Neuronal stem cell (in vitro differentiated cells): ENCODE results near the gene WDR4.
"Not testable (repeated sequence)": the region's sequence is repeated elsewhere in the genome, so short reads cannot be mapped to it uniquely, and the experiment has no call there.

Experiments used
- DNase-seq: peaks from one replicate; pipeline ENCODE4 v3.0.0-alpha.2; 2013; ENCODE audit warnings: low spot score
- H2AFZ ChIP-seq: one replicate; pipeline ENCODE4 v1.6.1; 2013; ENCODE audit warnings: mild to moderate bottlenecking, low read length, inconsistent platforms
- H2AK5ac ChIP-seq: 2 replicates; pipeline ENCODE4 v1.6.1; 2013; ENCODE audit warnings: low read depth, mild to moderate bottlenecking, inconsistent platforms, low read length, moderate library complexity, mixed read lengths
- H2BK120ac ChIP-seq: 2 replicates; pipeline ENCODE4 v1.6.1; 2013; ENCODE audit warnings: low read depth, mild to moderate bottlenecking, inconsistent platforms, low read length, moderate library complexity, mixed read lengths
- H2BK12ac ChIP-seq: one replicate; pipeline ENCODE4 v1.6.1; 2013; ENCODE audit warnings: low read length, inconsistent platforms
- H2BK15ac ChIP-seq: 2 replicates; pipeline ENCODE4 v1.6.1; 2013; ENCODE audit warnings: mild to moderate bottlenecking, low read length, inconsistent platforms, mixed read lengths
- H2BK5ac ChIP-seq: one replicate; pipeline ENCODE4 v1.6.1; 2013; ENCODE audit warnings: inconsistent platforms, mild to moderate bottlenecking, low read length, moderate library complexity
- H3K14ac ChIP-seq: one replicate; pipeline ENCODE4 v1.6.1; 2013; ENCODE audit warnings: low read length, inconsistent platforms
- H3K18ac ChIP-seq: 2 replicates; pipeline ENCODE4 v1.6.1; 2013; ENCODE audit warnings: low read length, inconsistent platforms
- H3K23ac ChIP-seq: 2 replicates; pipeline ENCODE4 v1.6.1; 2013; ENCODE audit warnings: low read depth, mild to moderate bottlenecking, mixed read lengths, low read length, inconsistent platforms; ENCODE audit not compliant: poor library complexity
- H3K27ac ChIP-seq: replicated peaks from 3 replicates; pipeline ENCODE4 v1.5.1; 2013; ENCODE audit warnings: low read length, inconsistent platforms
- H3K27me3 ChIP-seq, 3 experiments: 2 replicates each; pipeline ENCODE4 v1.6.1; 2013; ENCODE audit warnings: low read length in 3 of 3, mild to moderate bottlenecking in 2 of 3, inconsistent platforms in 1 of 3, low read depth in 1 of 3, mixed read lengths in 1 of 3, moderate library complexity in 1 of 3; ENCODE audit not compliant: control insufficient read depth in 3 of 3, insufficient read depth in 3 of 3
- H3K36me3 ChIP-seq, 2 donors: replicated peaks in 1 of 2; 2 replicates each; pipeline ENCODE4 v1.6.1; 2013; ENCODE audit warnings: low read length in 2 of 2; ENCODE audit not compliant: control insufficient read depth in 2 of 2, insufficient read depth in 2 of 2
- H3K4ac ChIP-seq: 2 replicates; pipeline ENCODE4 v1.6.1; 2013; ENCODE audit warnings: inconsistent platforms, mild to moderate bottlenecking, low read length, moderate library complexity
- H3K4me1 ChIP-seq, 2 donors: 1 replicate in 1 of 2; 2 replicates in 1 of 2; pipeline ENCODE4 v1.6.1; 2013; ENCODE audit warnings: low read length in 2 of 2, low read depth in 1 of 2; ENCODE audit not compliant: control insufficient read depth in 2 of 2, insufficient read depth in 1 of 2
- H3K4me2 ChIP-seq: one replicate; pipeline ENCODE4 v1.6.1; 2013; ENCODE audit warnings: mild to moderate bottlenecking, low read length, inconsistent platforms; ENCODE audit not compliant: insufficient read depth, poor library complexity, severe bottlenecking
- H3K4me3 ChIP-seq, 2 donors: 2 replicates each; pipeline ENCODE4 v1.5.1; 2013; ENCODE audit warnings: low read length in 2 of 2, mild to moderate bottlenecking in 2 of 2, inconsistent platforms in 1 of 2, moderate library complexity in 1 of 2
- H3K79me1 ChIP-seq: one replicate; pipeline ENCODE4 v1.6.1; 2013; ENCODE audit warnings: low read depth, mild to moderate bottlenecking, inconsistent platforms, low read length, moderate library complexity
- H3K9ac ChIP-seq: one replicate; pipeline ENCODE4 v1.6.1; 2013; ENCODE audit warnings: mild to moderate bottlenecking, low read depth, low read length, inconsistent platforms; ENCODE audit not compliant: poor library complexity
- H3K9me3 ChIP-seq, 2 donors: replicated peaks in 1 of 2; 2 replicates each; pipeline versions ENCODE3 to v1.6.1; 2013; ENCODE audit warnings: low read length in 2 of 2, mild to moderate bottlenecking in 2 of 2, inconsistent platforms in 1 of 2, low read depth in 1 of 2, mixed read lengths in 1 of 2, moderate library complexity in 1 of 2; ENCODE audit not compliant: control insufficient read depth in 2 of 2, insufficient read depth in 1 of 2
- H4K8ac ChIP-seq: one replicate; pipeline ENCODE4 v1.6.1; 2013; ENCODE audit warnings: low read depth, mild to moderate bottlenecking, inconsistent platforms, low read length, moderate library complexity
- H4K91ac ChIP-seq: one replicate; pipeline ENCODE4 v1.6.1; 2013; ENCODE audit warnings: low read length, low read depth, mild to moderate bottlenecking, inconsistent platforms; ENCODE audit not compliant: poor library complexity
- WGBS, 2 donors: extraction: QIAGEN DNeasy Blood & Tissue Kit; methylation state at CpG; one replicate each; pipeline ENCODE4 v1.1.7; 2013; ENCODE audit warnings: missing lambda C conversion rate in 2 of 2, mixed read lengths in 1 of 2; ENCODE audit not compliant: insufficient read length in 2 of 2, insufficient replicate concordance in 1 of 2; ENCODE audit errors: extremely low coverage in 2 of 2; 5-methylcytosine and 5-hydroxymethylcytosine counted together

The WDR4 gene

DNA sequence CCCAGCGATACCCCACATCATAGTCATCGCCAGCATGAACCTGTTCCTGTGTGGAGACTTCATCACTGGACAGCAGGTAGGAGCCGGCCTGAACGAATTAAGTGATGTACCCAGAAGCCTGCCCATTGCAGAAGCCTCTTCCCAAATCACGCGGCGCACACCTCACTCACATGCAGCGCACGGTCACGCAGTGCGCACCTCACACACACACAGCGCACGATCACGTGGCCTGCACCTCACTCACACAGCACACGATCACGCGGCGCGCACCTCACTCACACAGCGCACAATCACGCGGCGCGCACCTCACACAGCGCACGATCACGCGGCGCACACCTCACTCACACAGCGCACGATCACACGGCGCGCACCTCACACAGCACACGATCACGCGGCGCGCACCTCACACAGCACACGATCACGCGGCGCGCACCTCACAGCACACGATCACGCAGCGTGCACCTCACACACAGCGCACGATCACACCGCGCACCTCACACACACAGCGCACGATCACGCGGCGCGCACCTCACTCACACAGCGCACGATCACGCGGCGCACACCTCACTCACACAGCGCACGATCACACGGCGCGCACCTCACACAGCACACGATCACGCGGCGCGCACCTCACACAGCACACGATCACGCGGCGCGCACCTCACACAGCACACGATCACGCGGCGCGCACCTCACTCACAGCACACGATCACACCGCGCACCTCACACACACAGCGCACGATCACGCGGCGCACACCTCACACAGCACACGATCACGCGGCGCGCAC lies 31.0 kb downstream of the WDR4 start:
- H3K9me3 ChIP-seq, H2BK120ac ChIP-seq, H3K14ac ChIP-seq, H2BK15ac ChIP-seq, H3K4me2 ChIP-seq, H2BK5ac ChIP-seq, H4K91ac ChIP-seq, H3K18ac ChIP-seq, H2BK12ac ChIP-seq, H3K4ac ChIP-seq, H3K27me3 ChIP-seq, H3K4me1 ChIP-seq, H3K23ac ChIP-seq, H3K27ac ChIP-seq, H3K4me3 ChIP-seq, H2AK5ac ChIP-seq, DNase-seq, H2AFZ ChIP-seq, H3K9ac ChIP-seq, H4K8ac ChIP-seq: not testable (repeated sequence)
- H3K79me1 ChIP-seq, result peaks cover 20% of the 10 kb centered on the region
- no CpG with 5 or more reads among the region's 95 CpGs for WGBS, 2 donors
- H3K36me3 ChIP-seq, result peaks cover 56 to 87% of the 10 kb centered on the region in 2 donors

DNA sequence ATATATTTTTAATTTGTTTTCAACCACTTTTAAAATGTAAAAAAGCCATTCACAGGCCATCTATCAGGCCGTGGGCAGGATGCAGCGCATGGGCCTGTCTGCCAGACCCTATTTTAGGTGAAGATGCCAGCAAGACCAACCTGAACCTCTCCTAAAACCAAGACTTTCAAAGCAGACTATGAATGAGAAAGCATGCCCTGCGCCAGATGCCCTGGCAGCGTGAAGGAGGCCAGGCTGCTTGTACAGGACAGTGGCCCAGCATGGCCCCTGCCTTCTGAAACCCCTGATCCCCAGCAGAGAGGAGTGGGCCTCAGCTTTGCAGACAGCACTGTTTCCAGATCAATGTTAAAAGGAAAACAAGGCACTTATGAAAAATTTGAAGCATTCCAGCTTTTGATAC lies 31.6 kb downstream of the WDR4 start:
- no CpG with 5 or more reads among the region's 4 CpGs for WGBS, 2 donors
- no peak overlapping the region for H3K4me3 ChIP-seq

DNA sequence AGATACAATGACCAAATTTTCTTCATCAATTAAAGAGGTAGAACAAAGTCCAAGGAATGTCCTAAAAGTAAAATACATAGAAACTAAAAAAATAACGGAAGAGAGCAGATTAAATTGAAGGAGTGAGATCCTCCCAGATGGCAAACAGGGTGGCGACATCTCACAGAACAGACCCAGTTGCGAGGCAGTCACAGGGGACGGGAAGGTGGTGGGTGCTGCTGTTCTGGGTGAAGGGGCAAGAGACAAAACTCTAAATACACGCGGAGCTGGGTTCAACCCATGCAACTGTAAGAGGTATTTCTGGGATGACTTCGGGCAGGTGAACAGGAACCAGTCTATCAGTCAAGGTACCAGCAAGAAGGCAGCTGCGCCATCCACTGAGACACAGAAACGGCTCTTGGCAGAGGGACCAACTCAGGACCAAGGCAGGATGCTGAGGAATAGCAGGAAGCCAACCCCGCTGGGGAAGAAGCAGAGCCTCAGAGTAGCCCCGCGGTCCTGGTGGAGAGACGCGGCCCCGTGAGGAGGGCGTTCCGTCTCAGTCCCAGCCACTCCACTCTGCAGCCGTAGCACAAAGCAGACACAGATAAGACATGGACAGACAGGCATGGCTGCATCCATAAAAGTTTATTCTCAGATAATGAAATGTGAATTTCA lies 32.2 kb downstream of the WDR4 start:
- no peak overlapping the region for H3K27ac ChIP-seq
- H3K14ac ChIP-seq, result no peak overlapping the region
- no peak overlapping the region for H3K18ac ChIP-seq
- no peak overlapping the region for H2AK5ac ChIP-seq
- H3K23ac ChIP-seq, result no peak overlapping the region
- no peak for DNase-seq
- no peak overlapping the region for H4K91ac ChIP-seq
- no peak overlapping the region for H3K4ac ChIP-seq
- no peak overlapping the region for H4K8ac ChIP-seq
- H2BK120ac ChIP-seq, result no peak overlapping the region
- no peak overlapping the region for H2AFZ ChIP-seq
- no peak overlapping the region for H3K9ac ChIP-seq
- H3K4me3 ChIP-seq, result no peak overlapping the region
- H2BK12ac ChIP-seq, result no peak overlapping the region
- no peak overlapping the region for H2BK15ac ChIP-seq
- H3K9me3 ChIP-seq, result peaks cover 0 to 2% of the 10 kb centered on the region in 2 donors
- peaks cover 51 to 85% of the 10 kb centered on the region in 2 donors for H3K36me3 ChIP-seq
- H2BK5ac ChIP-seq, result peak overlapping the region; percentile 14
- H3K79me1 ChIP-seq, result peaks cover 15% of the 10 kb centered on the region
- no CpG with 5 or more reads among the region's 18 CpGs for WGBS, 2 donors
- no peaks in the 10 kb centered on the region for H3K27me3 ChIP-seq
- no peak overlapping the region for H3K4me2 ChIP-seq
- H3K4me1 ChIP-seq, result peaks cover 0 to 4% of the 10 kb centered on the region in 2 donors

More for the DNA sequence above, 31.6 kb downstream of the WDR4 start:
- Histone ChIP-seq H4K8ac (no peak overlapping the region), H3K9ac (no peak overlapping the region), H3K4me2 (no peak overlapping the region), H2BK15ac (no peak overlapping the region), H3K23ac (no peak overlapping the region), H3K14ac (no peak overlapping the region), H2BK120ac (no peak overlapping the region), H2AK5ac (no peak overlapping the region), H3K9me3 (peaks cover 0 to 2% of the 10 kb centered on the region in 2 donors), H3K27me3 (no peaks in the 10 kb centered on the region), H2AFZ (no peak overlapping the region), H2BK5ac (no peak overlapping the region), H3K27ac (no peak overlapping the region), H3K4me1 (peaks cover 0 to 4% of the 10 kb centered on the region in 2 donors), H3K4ac (no peak overlapping the region), H3K36me3 (peaks cover 51 to 86% of the 10 kb centered on the region in 2 donors), H4K91ac (no peak overlapping the region), H2BK12ac (no peak overlapping the region), H3K79me1 (peaks cover 16% of the 10 kb centered on the region), H3K18ac (no peak overlapping the region)
- DNase-seq, result no peak

DNA sequence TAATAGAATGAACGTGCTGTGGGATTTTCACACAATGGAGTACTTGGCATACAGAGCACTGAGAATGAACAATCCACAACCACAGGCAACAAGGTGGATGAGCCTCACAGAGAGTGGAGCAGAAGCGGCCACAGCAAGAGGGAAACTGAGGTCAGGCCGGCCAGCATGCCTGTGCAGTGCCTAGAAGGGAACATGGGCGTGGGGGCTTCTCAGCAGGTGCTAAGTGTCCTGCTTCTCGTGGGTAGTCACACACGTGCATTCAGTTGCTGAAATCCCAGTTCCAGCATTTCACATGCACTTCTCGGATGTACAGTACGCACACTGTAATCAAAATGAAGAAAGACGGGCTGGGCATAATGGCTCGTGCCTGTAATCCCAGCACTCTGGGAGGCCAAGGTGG lies 33.1 kb downstream of the WDR4 start:
- Histone ChIP-seq H3K27me3 (no peaks in the 10 kb centered on the region), H3K79me1 (peaks cover 15% of the 10 kb centered on the region), H3K4me2 (no peak overlapping the region), H3K4me3 (no peak overlapping the region), H3K36me3 (peaks cover 46 to 81% of the 10 kb centered on the region in 2 donors), H3K9me3 (peaks cover 0 to 2% of the 10 kb centered on the region in 2 donors), H4K8ac (no peak overlapping the region), H3K27ac (no peak overlapping the region), H2BK12ac (no peak overlapping the region), H3K9ac (no peak overlapping the region), H3K18ac (no peak overlapping the region), H2BK5ac (no peak overlapping the region), H3K23ac (no peak overlapping the region), H3K14ac (no peak overlapping the region), H2BK120ac (no peak overlapping the region), H4K91ac (peak overlapping the region; percentile 67), H3K4ac (no peak overlapping the region), H3K4me1 (peaks cover 0 to 4% of the 10 kb centered on the region in 2 donors), H2BK15ac (no peak overlapping the region), H2AFZ (no peak overlapping the region), H2AK5ac (no peak overlapping the region)
- no CpG with 5 or more reads among the region's 10 CpGs for WGBS, 2 donors
- no peak for DNase-seq
